ENCODE data around the gene CCSAP.
"Not testable (repeated sequence)": the region's sequence is repeated elsewhere in the genome, so short reads cannot be mapped to it uniquely, and the experiment has no call there.

CCSAP gene

GRCh38 chr1:229298887-229299503, 43.9 kb downstream of the CCSAP start:
- DNase-seq (ENCODE audit: insufficient read length, low spot score) (no peak), FAIRE-seq (no peak)
- TF ChIP-seq POLR2A (IDR thresholded peaks at IDR 0.05; ENCODE audit: low read depth, low read length), result no peak

- no peak for FAIRE-seq
- DNase-seq (ENCODE audit: insufficient read length, low spot score), result no peak
- no peak for TF ChIP-seq POLR2A (IDR thresholded peaks at IDR 0.05; ENCODE audit: low read depth, low read length)
Observed at GRCh38 chr1:229298420-229298819, 44.4 kb downstream of the CCSAP start.

GRCh38 chr1:229297746-229298145, 45.1 kb downstream of the CCSAP start:
- no peak for TF ChIP-seq POLR2A (IDR thresholded peaks at IDR 0.05; ENCODE audit: low read depth, low read length)
- no peak for DNase-seq (ENCODE audit: insufficient read length, low spot score)
- FAIRE-seq, result no peak

- FAIRE-seq (no peak), DNase-seq (ENCODE audit: insufficient read length, low spot score) (no peak)
- no peak for TF ChIP-seq POLR2A (IDR thresholded peaks at IDR 0.05; ENCODE audit: low read depth, low read length)
Observed at GRCh38 chr1:229296541-229296941, 46.3 kb downstream of the CCSAP start.

GRCh38 chr1:229295745-229296144, 47.1 kb downstream of the CCSAP start:
- FAIRE-seq, result no peak
- no peak for TF ChIP-seq POLR2A (IDR thresholded peaks at IDR 0.05; ENCODE audit: low read depth, low read length)
- no peak for DNase-seq (ENCODE audit: insufficient read length, low spot score)

- FAIRE-seq, result no peak
- no peak for DNase-seq (ENCODE audit: insufficient read length, low spot score)
- no peak for TF ChIP-seq POLR2A (IDR thresholded peaks at IDR 0.05; ENCODE audit: low read depth, low read length)
Observed at GRCh38 chr1:229293528-229294204, 49.2 kb downstream of the CCSAP start.

- not testable (repeated sequence) for DNase-seq (ENCODE audit: insufficient read length, low spot score); FAIRE-seq
Observed at GRCh38 chr1:229291686-229292085, 51.2 kb downstream of the CCSAP start.

GRCh38 chr1:229288516-229288915, 54.3 kb downstream of the CCSAP start:
- no peak for TF ChIP-seq POLR2A (IDR thresholded peaks at IDR 0.05; ENCODE audit: low read depth, low read length)
- no peak for FAIRE-seq
- no peak for DNase-seq (ENCODE audit: insufficient read length, low spot score)

- DNase-seq (ENCODE audit: insufficient read length, low spot score) (no peak), FAIRE-seq (no peak)
- no peak for TF ChIP-seq POLR2A (IDR thresholded peaks at IDR 0.05; ENCODE audit: low read depth, low read length)
Observed at GRCh38 chr1:229287267-229287666, 55.6 kb downstream of the CCSAP start.

GRCh38 chr1:229286099-229286766, 56.6 kb downstream of the CCSAP start:
- DNase-seq (ENCODE audit: insufficient read length, low spot score), result no peak
- FAIRE-seq, result no peak
- TF ChIP-seq POLR2A (IDR thresholded peaks at IDR 0.05; ENCODE audit: low read depth, low read length), result no peak

GRCh38 chr1:229285440-229285839, 57.4 kb downstream of the CCSAP start:
- TF ChIP-seq POLR2A (IDR thresholded peaks at IDR 0.05; ENCODE audit: low read depth, low read length), result no peak
- FAIRE-seq, result no peak
- DNase-seq (ENCODE audit: insufficient read length, low spot score), result no peak

- FAIRE-seq (no peak), DNase-seq (ENCODE audit: insufficient read length, low spot score) (no peak)
- no peak for TF ChIP-seq POLR2A (IDR thresholded peaks at IDR 0.05; ENCODE audit: low read depth, low read length)
Observed at GRCh38 chr1:229284887-229285286, 58.0 kb downstream of the CCSAP start.

- DNase-seq (ENCODE audit: insufficient read length, low spot score) (no peak), FAIRE-seq (no peak)
- no peak for TF ChIP-seq POLR2A (IDR thresholded peaks at IDR 0.05; ENCODE audit: low read depth, low read length)
Observed at GRCh38 chr1:229283183-229283611, 59.6 kb downstream of the CCSAP start.

- no peak for TF ChIP-seq POLR2A (IDR thresholded peaks at IDR 0.05; ENCODE audit: low read depth, low read length)
- FAIRE-seq (no peak), DNase-seq (ENCODE audit: insufficient read length, low spot score) (no peak)
Observed at GRCh38 chr1:229282295-229282823, 60.5 kb downstream of the CCSAP start.

Data from H54 (cell line).